HepG2 (cell line): ENCODE data around the gene INPP1. TPM values are rescaled to one million over a fixed set of nuclear protein-coding genes. Genes with fewer than 3 reads are reported as not detected.
A peak's percentile ranks its signal among the peaks of the same experiment; 100 is the strongest.

Experiments used
- ETV6 ChIP-seq: sonication (generic); formaldehyde crosslinking; conservative IDR thresholded peaks from 2 replicates; pipeline ENCODE4 v1.4.0; 2020; ENCODE audit warnings: missing genetic modification reagents
- FOXP1 ChIP-seq, 2 experiments: fragments of 450-650 bp in 1 of 2; IDR thresholded peaks; 2 replicates each; pipeline ENCODE4 v1.6.1; 2017 to 2018; ENCODE audit warnings: antibody characterized with exemption in 1 of 2
- MAZ ChIP-seq, 2 experiments: sonication (generic) in 1 of 2; formaldehyde crosslinking in 1 of 2; IDR thresholded peaks; 2 replicates each; pipeline versions ENCODE4 v1.5.0 to v1.6.1; 2012 to 2020; ENCODE audit warnings: low read depth in 2 of 2, mild to moderate bottlenecking in 2 of 2, borderline replicate concordance in 1 of 2, improper control_type of control experiment in 1 of 2, low read length in 1 of 2, missing genetic modification reagents in 1 of 2, moderate library complexity in 1 of 2
- SOX13 ChIP-seq, 3 experiments: fragments of 450-650 bp in 1 of 3; sonication (generic) in 1 of 3; formaldehyde crosslinking in 1 of 3; IDR thresholded peaks in 2 of 3; conservative IDR thresholded peaks in 1 of 3; 2 replicates each; pipeline versions ENCODE4 v1.5.0 to v1.6.1; 2016 to 2020; ENCODE audit warnings: antibody characterized with exemption in 1 of 3, mild to moderate bottlenecking in 1 of 3, missing compliant biosample characterization in 1 of 3, missing genetic modification reagents in 1 of 3, moderate library complexity in 1 of 3
- ZBTB20 ChIP-seq: sonication (generic); formaldehyde crosslinking; IDR thresholded peaks from 2 replicates; pipeline ENCODE4 v1.8.1; 2023; ENCODE audit warnings: missing genetic modification reagents, low read depth, mild to moderate bottlenecking, borderline replicate concordance
- ZSCAN21 ChIP-seq: sonication (generic); formaldehyde crosslinking; IDR thresholded peaks from 2 replicates; pipeline ENCODE4 v1.8.0; 2022; ENCODE audit warnings: mild to moderate bottlenecking, missing genetic modification reagents, moderate library complexity, borderline replicate concordance
- polyA plus RNA-seq, 8 experiments: library from polyadenylated mRNA; depleted of rRNA in 3 of 8; stranded (reverse) in 7 of 8; unstranded in 1 of 8; fragments of >200 nt; fragmentation: Illumina TruSeq in 4 of 8; extraction: Trizol in 4 of 8; gene quantifications; 2 replicates each; pipeline versions ENCODE4 v1.2.1 to v1.2.3, GENCODE V29; 2011 to 2016; ENCODE audit warnings: low read depth in 4 of 8, missing spikeins in 1 of 8, mixed read lengths in 1 of 8; ENCODE audit not compliant: insufficient read depth in 1 of 8
- total RNA-seq, 5 experiments: library from RNA; depleted of rRNA; stranded (reverse); fragments of >200 nt; fragmentation: Illumina TruSeq; extraction: Trizol; gene quantifications; 2 replicates each; pipeline ENCODE4 v1.2.3, GENCODE V29; 2016; ENCODE audit warnings: low read depth in 1 of 5
- TF ChIP-seq, protein P1 (sequence below): sonication (generic); formaldehyde crosslinking; IDR thresholded peaks from 2 replicates; pipeline ENCODE4 v1.5.1; 2020; ENCODE audit warnings: mild to moderate bottlenecking, missing genetic modification reagents, moderate library complexity
- TF ChIP-seq, protein P2 (sequence below): sonication (generic); formaldehyde crosslinking; IDR thresholded peaks from 2 replicates; pipeline ENCODE4 v1.4.0; 2020; ENCODE audit warnings: missing genetic modification reagents, borderline replicate concordance
- TF ChIP-seq, protein P3 (sequence below): sonication (generic); formaldehyde crosslinking; IDR thresholded peaks from 2 replicates; pipeline ENCODE4 v1.5.0; 2020; ENCODE audit warnings: mild to moderate bottlenecking, missing genetic modification reagents, borderline replicate concordance
- TF ChIP-seq, protein P4 (sequence below): sonication (generic); formaldehyde crosslinking; IDR thresholded peaks from 2 replicates; pipeline ENCODE4 v1.9.0; 2022; ENCODE audit warnings: low read depth, missing genetic modification reagents

The INPP1 gene
- total and polyA plus RNA-seq, 2 of the 13 experiments (the other 11 are each of a cell fraction or from before 2014, with no cell fraction given) = 10.0 to 13.3 TPM

DNA sequence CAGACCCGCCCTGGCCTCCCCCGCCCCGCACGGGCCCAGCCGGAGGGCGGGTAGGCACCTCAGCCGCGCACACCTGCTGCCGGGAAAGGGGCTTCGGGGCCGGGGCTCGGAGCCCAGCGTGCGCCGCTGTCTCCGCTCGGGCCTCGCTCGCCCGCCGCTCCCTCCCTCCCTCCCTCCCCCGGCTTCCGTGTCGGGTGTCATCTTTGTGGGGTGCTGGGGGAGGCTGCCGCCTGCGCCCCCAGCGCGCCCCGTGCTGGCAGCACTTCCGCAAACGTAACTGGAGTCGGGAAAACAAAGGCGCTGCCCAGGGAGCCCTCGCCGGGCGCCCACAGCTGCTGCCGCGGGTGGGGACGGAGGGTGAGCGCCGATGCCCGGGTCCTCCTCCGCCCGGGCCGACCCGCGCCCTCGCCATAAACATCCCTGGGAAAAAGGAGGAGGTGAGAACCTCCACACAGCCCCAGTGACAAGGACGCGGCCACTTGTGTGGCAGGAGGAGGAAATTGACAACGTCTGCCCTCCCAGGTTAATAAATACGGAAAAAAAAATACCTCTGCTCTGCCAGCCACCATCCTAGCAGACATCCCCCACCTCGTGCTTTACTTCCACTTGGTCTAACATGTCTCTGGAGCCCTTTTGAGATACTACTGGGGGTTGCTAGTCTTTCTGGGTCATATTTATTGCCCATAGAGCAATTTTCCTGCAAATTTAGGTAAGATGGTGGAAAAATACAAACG lies 65.3 kb downstream of the INPP1 start (continued):
- TF ChIP-seq, protein P1, sequence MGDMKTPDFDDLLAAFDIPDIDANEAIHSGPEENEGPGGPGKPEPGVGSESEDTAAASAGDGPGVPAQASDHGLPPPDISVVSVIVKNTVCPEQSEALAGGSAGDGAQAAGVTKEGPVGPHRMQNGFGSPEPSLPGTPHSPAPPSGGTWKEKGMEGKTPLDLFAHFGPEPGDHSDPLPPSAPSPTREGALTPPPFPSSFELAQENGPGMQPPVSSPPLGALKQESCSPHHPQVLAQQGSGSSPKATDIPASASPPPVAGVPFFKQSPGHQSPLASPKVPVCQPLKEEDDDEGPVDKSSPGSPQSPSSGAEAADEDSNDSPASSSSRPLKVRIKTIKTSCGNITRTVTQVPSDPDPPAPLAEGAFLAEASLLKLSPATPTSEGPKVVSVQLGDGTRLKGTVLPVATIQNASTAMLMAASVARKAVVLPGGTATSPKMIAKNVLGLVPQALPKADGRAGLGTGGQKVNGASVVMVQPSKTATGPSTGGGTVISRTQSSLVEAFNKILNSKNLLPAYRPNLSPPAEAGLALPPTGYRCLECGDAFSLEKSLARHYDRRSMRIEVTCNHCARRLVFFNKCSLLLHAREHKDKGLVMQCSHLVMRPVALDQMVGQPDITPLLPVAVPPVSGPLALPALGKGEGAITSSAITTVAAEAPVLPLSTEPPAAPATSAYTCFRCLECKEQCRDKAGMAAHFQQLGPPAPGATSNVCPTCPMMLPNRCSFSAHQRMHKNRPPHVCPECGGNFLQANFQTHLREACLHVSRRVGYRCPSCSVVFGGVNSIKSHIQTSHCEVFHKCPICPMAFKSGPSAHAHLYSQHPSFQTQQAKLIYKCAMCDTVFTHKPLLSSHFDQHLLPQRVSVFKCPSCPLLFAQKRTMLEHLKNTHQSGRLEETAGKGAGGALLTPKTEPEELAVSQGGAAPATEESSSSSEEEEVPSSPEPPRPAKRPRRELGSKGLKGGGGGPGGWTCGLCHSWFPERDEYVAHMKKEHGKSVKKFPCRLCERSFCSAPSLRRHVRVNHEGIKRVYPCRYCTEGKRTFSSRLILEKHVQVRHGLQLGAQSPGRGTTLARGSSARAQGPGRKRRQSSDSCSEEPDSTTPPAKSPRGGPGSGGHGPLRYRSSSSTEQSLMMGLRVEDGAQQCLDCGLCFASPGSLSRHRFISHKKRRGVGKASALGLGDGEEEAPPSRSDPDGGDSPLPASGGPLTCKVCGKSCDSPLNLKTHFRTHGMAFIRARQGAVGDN (CRISPR knock-in tag) = peak; percentile 68
- TF ChIP-seq ZSCAN21 (CRISPR knock-in tag) (0 out of 2 replicates have a peak, but pooled peaks have one; percentile 64), ETV6 (CRISPR knock-in tag) (0 out of 2 replicates have a peak, but pooled peaks have one; percentile 33), MAZ (IDR thresholded peaks at IDR 0.05; ENCODE audit: borderline replicate concordance, low read depth, low read length) (0 out of 2 replicates have a peak, but pooled peaks have one; percentile 8), MAZ (CRISPR knock-in tag; IDR thresholded peaks at IDR 0.05; ENCODE audit: low read depth) (peak; percentile 74), ZBTB20 (CRISPR knock-in tag) (0 out of 2 replicates have a peak, but pooled peaks have one; percentile 17), FOXP1 (IDR thresholded peaks at IDR 0.05) (no peak), FOXP1 (CRISPR knock-in tag; IDR thresholded peaks at IDR 0.05) (no peak), SOX13 (IDR thresholded peaks at IDR 0.05) (no peak), SOX13 (CRISPR knock-in tag; conservative IDR thresholded peaks at IDR 0.05 in 1 of 2, IDR thresholded peaks at IDR 0.05 in 1 of 2) (peak in 1 of 2 experiments; percentile 13; a peak in 1 of 4 replicates)
- TF ChIP-seq, protein P2, sequence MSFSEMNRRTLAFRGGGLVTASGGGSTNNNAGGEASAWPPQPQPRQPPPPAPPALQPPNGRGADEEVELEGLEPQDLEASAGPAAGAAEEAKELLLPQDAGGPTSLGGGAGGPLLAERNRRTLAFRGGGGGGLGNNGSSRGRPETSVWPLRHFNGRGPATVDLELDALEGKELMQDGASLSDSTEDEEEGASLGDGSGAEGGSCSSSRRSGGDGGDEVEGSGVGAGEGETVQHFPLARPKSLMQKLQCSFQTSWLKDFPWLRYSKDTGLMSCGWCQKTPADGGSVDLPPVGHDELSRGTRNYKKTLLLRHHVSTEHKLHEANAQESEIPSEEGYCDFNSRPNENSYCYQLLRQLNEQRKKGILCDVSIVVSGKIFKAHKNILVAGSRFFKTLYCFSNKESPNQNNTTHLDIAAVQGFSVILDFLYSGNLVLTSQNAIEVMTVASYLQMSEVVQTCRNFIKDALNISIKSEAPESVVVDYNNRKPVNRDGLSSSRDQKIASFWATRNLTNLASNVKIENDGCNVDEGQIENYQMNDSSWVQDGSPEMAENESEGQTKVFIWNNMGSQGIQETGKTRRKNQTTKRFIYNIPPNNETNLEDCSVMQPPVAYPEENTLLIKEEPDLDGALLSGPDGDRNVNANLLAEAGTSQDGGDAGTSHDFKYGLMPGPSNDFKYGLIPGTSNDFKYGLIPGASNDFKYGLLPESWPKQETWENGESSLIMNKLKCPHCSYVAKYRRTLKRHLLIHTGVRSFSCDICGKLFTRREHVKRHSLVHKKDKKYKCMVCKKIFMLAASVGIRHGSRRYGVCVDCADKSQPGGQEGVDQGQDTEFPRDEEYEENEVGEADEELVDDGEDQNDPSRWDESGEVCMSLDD (CRISPR knock-in tag) = peak; percentile 93
- TF ChIP-seq, protein P3, sequence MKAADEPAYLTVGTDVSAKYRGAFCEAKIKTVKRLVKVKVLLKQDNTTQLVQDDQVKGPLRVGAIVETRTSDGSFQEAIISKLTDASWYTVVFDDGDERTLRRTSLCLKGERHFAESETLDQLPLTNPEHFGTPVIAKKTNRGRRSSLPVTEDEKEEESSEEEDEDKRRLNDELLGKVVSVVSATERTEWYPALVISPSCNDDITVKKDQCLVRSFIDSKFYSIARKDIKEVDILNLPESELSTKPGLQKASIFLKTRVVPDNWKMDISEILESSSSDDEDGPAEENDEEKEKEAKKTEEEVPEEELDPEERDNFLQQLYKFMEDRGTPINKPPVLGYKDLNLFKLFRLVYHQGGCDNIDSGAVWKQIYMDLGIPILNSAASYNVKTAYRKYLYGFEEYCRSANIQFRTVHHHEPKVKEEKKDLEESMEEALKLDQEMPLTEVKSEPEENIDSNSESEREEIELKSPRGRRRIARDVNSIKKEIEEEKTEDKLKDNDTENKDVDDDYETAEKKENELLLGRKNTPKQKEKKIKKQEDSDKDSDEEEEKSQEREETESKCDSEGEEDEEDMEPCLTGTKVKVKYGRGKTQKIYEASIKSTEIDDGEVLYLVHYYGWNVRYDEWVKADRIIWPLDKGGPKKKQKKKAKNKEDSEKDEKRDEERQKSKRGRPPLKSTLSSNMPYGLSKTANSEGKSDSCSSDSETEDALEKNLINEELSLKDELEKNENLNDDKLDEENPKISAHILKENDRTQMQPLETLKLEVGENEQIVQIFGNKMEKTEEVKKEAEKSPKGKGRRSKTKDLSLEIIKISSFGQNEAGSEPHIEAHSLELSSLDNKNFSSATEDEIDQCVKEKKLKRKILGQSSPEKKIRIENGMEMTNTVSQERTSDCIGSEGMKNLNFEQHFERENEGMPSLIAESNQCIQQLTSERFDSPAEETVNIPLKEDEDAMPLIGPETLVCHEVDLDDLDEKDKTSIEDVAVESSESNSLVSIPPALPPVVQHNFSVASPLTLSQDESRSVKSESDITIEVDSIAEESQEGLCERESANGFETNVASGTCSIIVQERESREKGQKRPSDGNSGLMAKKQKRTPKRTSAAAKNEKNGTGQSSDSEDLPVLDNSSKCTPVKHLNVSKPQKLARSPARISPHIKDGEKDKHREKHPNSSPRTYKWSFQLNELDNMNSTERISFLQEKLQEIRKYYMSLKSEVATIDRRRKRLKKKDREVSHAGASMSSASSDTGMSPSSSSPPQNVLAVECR (CRISPR knock-in tag) = peak; percentile 38; the same call in 1 of the 2 replicates
- TF ChIP-seq, protein P4, sequence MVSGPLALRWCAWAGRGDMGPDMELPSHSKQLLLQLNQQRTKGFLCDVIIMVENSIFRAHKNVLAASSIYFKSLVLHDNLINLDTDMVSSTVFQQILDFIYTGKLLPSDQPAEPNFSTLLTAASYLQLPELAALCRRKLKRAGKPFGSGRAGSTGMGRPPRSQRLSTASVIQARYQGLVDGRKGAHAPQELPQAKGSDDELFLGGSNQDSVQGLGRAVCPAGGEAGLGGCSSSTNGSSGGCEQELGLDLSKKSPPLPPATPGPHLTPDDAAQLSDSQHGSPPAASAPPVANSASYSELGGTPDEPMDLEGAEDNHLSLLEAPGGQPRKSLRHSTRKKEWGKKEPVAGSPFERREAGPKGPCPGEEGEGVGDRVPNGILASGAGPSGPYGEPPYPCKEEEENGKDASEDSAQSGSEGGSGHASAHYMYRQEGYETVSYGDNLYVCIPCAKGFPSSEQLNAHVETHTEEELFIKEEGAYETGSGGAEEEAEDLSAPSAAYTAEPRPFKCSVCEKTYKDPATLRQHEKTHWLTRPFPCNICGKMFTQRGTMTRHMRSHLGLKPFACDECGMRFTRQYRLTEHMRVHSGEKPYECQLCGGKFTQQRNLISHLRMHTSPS = 0 out of 2 replicates have a peak, but pooled peaks have one; percentile 41
